ENCODE results near the gene SRRM1. TPM values are rescaled to one million over a fixed set of nuclear protein-coding genes. Genes with fewer than 3 reads are reported as not detected.

Gene SRRM1
- total and polyA plus RNA-seq, 4 donors = 33.6 to 113 (median 86.3) TPM

- Histone ChIP-seq H3K36me3 (ENCODE audit: control insufficient read depth in 1 of 2, insufficient read depth in 2 of 2, low read length in 1 of 2) (no peaks in the 10 kb centered on the region), H3K9me3 (ENCODE audit: control insufficient read depth, low read length) (no peaks in the 10 kb centered on the region), H3K27ac (ENCODE audit: low read depth in 1 of 2, low read length in 2 of 2) (no peak overlapping the region), H3K4me3 (ENCODE audit: low read length in 2 of 2) (no peak overlapping the region), H3K4me1 (ENCODE audit: control insufficient read depth in 1 of 2, insufficient read depth in 2 of 2, low read length in 2 of 2) (no peaks in the 10 kb centered on the region), H3K27me3 (ENCODE audit: control insufficient read depth in 1 of 2, insufficient read depth in 2 of 2, low read length in 1 of 2) (no peaks in the 10 kb centered on the region)
- DNase-seq = no peak
- no peak for ATAC-seq (ENCODE audit: low FRiP score)
- WGBS, 2 donors = 70 to 72% methylated on average over 3 of the region's 3 CpGs
- intact Hi-C loops (cut with DNase I) = no loop called here
Measured at GRCh38 chr1:24609949-24610517, 33.1 kb upstream of the SRRM1 start.

- H3K27me3 ChIP-seq (ENCODE audit: control insufficient read depth in 1 of 2, insufficient read depth in 2 of 2, low read length in 1 of 2) = no peaks in the 10 kb centered on the region
- H3K9me3 ChIP-seq (ENCODE audit: control insufficient read depth, low read length) = peaks cover 1% of the 10 kb centered on the region
- ATAC-seq (ENCODE audit: low FRiP score) (no peak), DNase-seq (no peak)
- no peaks in the 10 kb centered on the region for H3K4me1 ChIP-seq (ENCODE audit: control insufficient read depth in 1 of 2, insufficient read depth in 2 of 2, low read length in 2 of 2)
- H3K36me3 ChIP-seq (ENCODE audit: control insufficient read depth in 1 of 2, insufficient read depth in 2 of 2, low read length in 1 of 2) = no peaks in the 10 kb centered on the region
- H3K27ac ChIP-seq (ENCODE audit: low read depth in 1 of 2, low read length in 2 of 2) = no peak overlapping the region
- H3K4me3 ChIP-seq (ENCODE audit: low read length in 2 of 2) = no peak overlapping the region
- WGBS, 2 donors = 61 to 73% methylated on average over 5 of the region's 5 CpGs
- intact Hi-C loops (cut with DNase I) = no loop called here
Measured at GRCh38 chr1:24619376-24619775, 23.7 kb upstream of the SRRM1 start.

- no peaks in the 10 kb centered on the region for H3K36me3 ChIP-seq (ENCODE audit: control insufficient read depth in 1 of 2, insufficient read depth in 2 of 2, low read length in 1 of 2)
- peaks cover 3% of the 10 kb centered on the region for H3K9me3 ChIP-seq (ENCODE audit: control insufficient read depth, low read length)
- no peaks in the 10 kb centered on the region for H3K4me1 ChIP-seq (ENCODE audit: control insufficient read depth in 1 of 2, insufficient read depth in 2 of 2, low read length in 2 of 2)
- no peak for ATAC-seq (ENCODE audit: low FRiP score)
- no peaks in the 10 kb centered on the region for H3K27me3 ChIP-seq (ENCODE audit: control insufficient read depth in 1 of 2, insufficient read depth in 2 of 2, low read length in 1 of 2)
- no peak overlapping the region for H3K4me3 ChIP-seq (ENCODE audit: low read length in 2 of 2)
- no peak for DNase-seq
- WGBS, 2 donors = 73 to 79% methylated on average over 5 of the region's 5 CpGs
- no peak overlapping the region for H3K27ac ChIP-seq (ENCODE audit: low read depth in 1 of 2, low read length in 2 of 2)
- intact Hi-C loops (cut with DNase I) = no loop called here
Measured at GRCh38 chr1:24620678-24621077, 22.4 kb upstream of the SRRM1 start.

- Histone ChIP-seq H3K27ac (ENCODE audit: low read depth in 1 of 2, low read length in 2 of 2) (no peak overlapping the region), H3K4me1 (ENCODE audit: control insufficient read depth in 1 of 2, insufficient read depth in 2 of 2, low read length in 2 of 2) (no peaks in the 10 kb centered on the region), H3K36me3 (ENCODE audit: control insufficient read depth in 1 of 2, insufficient read depth in 2 of 2, low read length in 1 of 2) (no peaks in the 10 kb centered on the region), H3K4me3 (ENCODE audit: low read length in 2 of 2) (no peak overlapping the region), H3K27me3 (ENCODE audit: control insufficient read depth in 1 of 2, insufficient read depth in 2 of 2, low read length in 1 of 2) (no peaks in the 10 kb centered on the region), H3K9me3 (ENCODE audit: control insufficient read depth, low read length) (peaks cover 3% of the 10 kb centered on the region)
- ATAC-seq (ENCODE audit: low FRiP score) = no peak
- no peak for DNase-seq
- intact Hi-C loops (cut with DNase I) = no loop called here
- WGBS, 2 donors = 64 to 70% methylated on average over 5 of the region's 5 CpGs
Measured at GRCh38 chr1:24621121-24621520, 22.0 kb upstream of the SRRM1 start.

- Histone ChIP-seq H3K27me3 (ENCODE audit: control insufficient read depth in 1 of 2, insufficient read depth in 2 of 2, low read length in 1 of 2) (no peaks in the 10 kb centered on the region), H3K9me3 (ENCODE audit: control insufficient read depth, low read length) (peaks cover 3% of the 10 kb centered on the region), H3K27ac (ENCODE audit: low read depth in 1 of 2, low read length in 2 of 2) (no peak overlapping the region), H3K36me3 (ENCODE audit: control insufficient read depth in 1 of 2, insufficient read depth in 2 of 2, low read length in 1 of 2) (no peaks in the 10 kb centered on the region), H3K4me1 (ENCODE audit: control insufficient read depth in 1 of 2, insufficient read depth in 2 of 2, low read length in 2 of 2) (no peaks in the 10 kb centered on the region), H3K4me3 (ENCODE audit: low read length in 2 of 2) (no peak overlapping the region)
- WGBS, 2 donors = 24 to 36% methylated on average over 4 of the region's 4 CpGs
- intact Hi-C loops (cut with DNase I) = no loop called here
- DNase-seq (no peak), ATAC-seq (ENCODE audit: low FRiP score) (no peak)
Measured at GRCh38 chr1:24622218-24622617, 20.9 kb upstream of the SRRM1 start.

- ATAC-seq (ENCODE audit: low FRiP score) (no peak), DNase-seq (no peak)
- WGBS, 2 donors = 96 to 97% methylated on average over 1 of the region's 1 CpG
- Histone ChIP-seq H3K36me3 (ENCODE audit: control insufficient read depth in 1 of 2, insufficient read depth in 2 of 2, low read length in 1 of 2) (no peaks in the 10 kb centered on the region), H3K9me3 (ENCODE audit: control insufficient read depth, low read length) (no peaks in the 10 kb centered on the region), H3K27me3 (ENCODE audit: control insufficient read depth in 1 of 2, insufficient read depth in 2 of 2, low read length in 1 of 2) (no peaks in the 10 kb centered on the region), H3K27ac (ENCODE audit: low read depth in 1 of 2, low read length in 2 of 2) (no peak overlapping the region), H3K4me3 (ENCODE audit: low read length in 2 of 2) (no peak overlapping the region), H3K4me1 (ENCODE audit: control insufficient read depth in 1 of 2, insufficient read depth in 2 of 2, low read length in 2 of 2) (no peaks in the 10 kb centered on the region)
- intact Hi-C loops (cut with DNase I) = loop anchor here (10.0 kb wide), 3 partner anchors 238 to 438 kb away; no protein-coding TSS in a partner anchor
Measured at GRCh38 chr1:24632832-24633175, 10.3 kb upstream of the SRRM1 start.

GRCh38 chr1:24635195-24635843 is 7.8 kb upstream of the SRRM1 start:
- 7% methylated on average over 4 of the region's 4 CpGs for WGBS, 2 donors
- intact Hi-C loops (cut with DNase I) = loop anchor here (10.0 kb wide), 3 partner anchors 241 to 441 kb away; no protein-coding TSS in a partner anchor

GRCh38 chr1:24636661-24637357 is 6.3 kb upstream of the SRRM1 start:
- DNase-seq = no peak
- no peak for ATAC-seq (ENCODE audit: low FRiP score)
- Histone ChIP-seq H3K9me3 (ENCODE audit: control insufficient read depth, low read length) (no peaks in the 10 kb centered on the region), H3K4me1 (ENCODE audit: control insufficient read depth in 1 of 2, insufficient read depth in 2 of 2, low read length in 2 of 2) (no peaks in the 10 kb centered on the region), H3K36me3 (ENCODE audit: control insufficient read depth in 1 of 2, insufficient read depth in 2 of 2, low read length in 1 of 2) (no peaks in the 10 kb centered on the region), H3K4me3 (ENCODE audit: low read length in 2 of 2) (no peak overlapping the region), H3K27ac (ENCODE audit: low read depth in 1 of 2, low read length in 2 of 2) (no peak overlapping the region), H3K27me3 (ENCODE audit: control insufficient read depth in 1 of 2, insufficient read depth in 2 of 2, low read length in 1 of 2) (no peaks in the 10 kb centered on the region)
- WGBS, 2 donors = 68% methylated on average over 3 of the region's 3 CpGs
- intact Hi-C loops (cut with DNase I) = loop anchor here (10.0 kb wide), 3 partner anchors 242 to 442 kb away; no protein-coding TSS in a partner anchor

More at GRCh38 chr1:24635195-24635843, 7.8 kb upstream of the SRRM1 start:
- H3K27ac ChIP-seq (ENCODE audit: low read depth in 1 of 2, low read length in 2 of 2) = no peak overlapping the region
- no peak overlapping the region for H3K4me3 ChIP-seq (ENCODE audit: low read length in 2 of 2)
- no peak for ATAC-seq (ENCODE audit: low FRiP score)
- no peaks in the 10 kb centered on the region for H3K27me3 ChIP-seq (ENCODE audit: control insufficient read depth in 1 of 2, insufficient read depth in 2 of 2, low read length in 1 of 2)
- H3K36me3 ChIP-seq (ENCODE audit: control insufficient read depth in 1 of 2, insufficient read depth in 2 of 2, low read length in 1 of 2) = no peaks in the 10 kb centered on the region
- no peaks in the 10 kb centered on the region for H3K4me1 ChIP-seq (ENCODE audit: control insufficient read depth in 1 of 2, insufficient read depth in 2 of 2, low read length in 2 of 2)
- no peaks in the 10 kb centered on the region for H3K9me3 ChIP-seq (ENCODE audit: control insufficient read depth, low read length)
- no peak for DNase-seq

- H3K4me1 ChIP-seq (ENCODE audit: control insufficient read depth in 1 of 2, insufficient read depth in 2 of 2, low read length in 2 of 2) = no peaks in the 10 kb centered on the region
- no peaks in the 10 kb centered on the region for H3K27me3 ChIP-seq (ENCODE audit: control insufficient read depth in 1 of 2, insufficient read depth in 2 of 2, low read length in 1 of 2)
- no peak for ATAC-seq (ENCODE audit: low FRiP score)
- no peak for DNase-seq
- no peaks in the 10 kb centered on the region for H3K9me3 ChIP-seq (ENCODE audit: control insufficient read depth, low read length)
- intact Hi-C loops (cut with DNase I) = loop anchor here (10.0 kb wide), 3 partner anchors 244 to 444 kb away; no protein-coding TSS in a partner anchor
- WGBS, 2 donors = 83 to 89% methylated on average over 2 of the region's 2 CpGs
- H3K4me3 ChIP-seq (ENCODE audit: low read length in 2 of 2) = no peak overlapping the region
- H3K36me3 ChIP-seq (ENCODE audit: control insufficient read depth in 1 of 2, insufficient read depth in 2 of 2, low read length in 1 of 2) = no peaks in the 10 kb centered on the region
- H3K27ac ChIP-seq (ENCODE audit: low read depth in 1 of 2, low read length in 2 of 2) = no peak overlapping the region
Measured at GRCh38 chr1:24639094-24639493, 4.0 kb upstream of the SRRM1 start.

All from aorta (tissue), 5 donors.